ENCODE results near the gene CREB5.
A peak's percentile ranks its signal among the peaks of the same experiment; 100 is the strongest.
"Not testable (repeated sequence)": the region's sequence is repeated elsewhere in the genome, so short reads cannot be mapped to it uniquely, and the experiment has no call there.

Gene CREB5

GRCh38 chr7:28581351-28581750 lies 169.0 kb downstream of the CREB5 start:
- no peak for DNase-seq (ENCODE audit: low spot score)

DNA sequence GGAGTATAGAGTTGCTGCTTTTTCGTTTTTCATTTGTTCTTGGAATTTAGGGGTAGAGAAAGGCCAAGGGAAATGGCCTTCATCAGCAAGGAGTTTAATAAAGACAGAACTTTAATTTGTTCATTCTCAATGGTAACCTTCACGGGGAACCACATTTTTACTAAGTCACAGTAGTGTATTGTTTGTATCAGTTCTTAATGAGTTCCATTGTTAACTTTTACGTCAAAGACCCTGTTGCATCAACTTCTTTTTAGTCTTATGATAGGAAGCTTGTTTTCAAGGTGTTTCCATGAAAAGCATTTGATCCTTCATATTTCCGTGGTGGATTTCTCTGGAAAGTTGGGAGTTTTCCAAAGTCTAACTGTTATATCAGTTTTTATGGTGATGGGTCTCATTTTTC lies 169.9 kb downstream of the CREB5 start:
- DNase-seq (ENCODE audit: low spot score): no peak

- no peak for DNase-seq (ENCODE audit: low spot score)
Measured at GRCh38 chr7:28584235-28584634, 171.9 kb downstream of the CREB5 start.

GRCh38 chr7:28586736-28587135 lies 174.4 kb downstream of the CREB5 start:
- DNase-seq (ENCODE audit: low spot score): no peak

DNA sequence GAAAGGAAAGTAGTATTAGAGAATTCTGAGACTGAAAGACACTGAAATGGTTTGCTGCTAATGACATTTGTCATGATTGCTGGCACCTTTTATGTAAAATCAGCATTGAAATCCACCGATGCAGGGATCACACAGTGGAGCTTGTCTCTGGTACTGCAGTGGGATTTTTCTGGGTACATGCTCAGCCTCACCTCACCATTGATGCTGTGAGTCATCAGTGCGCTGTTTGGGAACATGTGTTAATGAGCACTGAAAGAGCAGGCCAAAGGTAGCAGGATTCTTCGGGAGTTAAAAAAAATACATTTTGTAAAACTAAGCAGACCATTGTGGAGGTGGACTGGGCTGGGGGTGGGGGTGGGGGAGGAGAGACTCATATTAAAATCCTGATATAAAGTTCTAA lies 174.9 kb downstream of the CREB5 start:
- no peak for DNase-seq (ENCODE audit: low spot score)

GRCh38 chr7:28588602-28589001 lies 176.3 kb downstream of the CREB5 start:
- DNase-seq (ENCODE audit: low spot score): no peak

DNA sequence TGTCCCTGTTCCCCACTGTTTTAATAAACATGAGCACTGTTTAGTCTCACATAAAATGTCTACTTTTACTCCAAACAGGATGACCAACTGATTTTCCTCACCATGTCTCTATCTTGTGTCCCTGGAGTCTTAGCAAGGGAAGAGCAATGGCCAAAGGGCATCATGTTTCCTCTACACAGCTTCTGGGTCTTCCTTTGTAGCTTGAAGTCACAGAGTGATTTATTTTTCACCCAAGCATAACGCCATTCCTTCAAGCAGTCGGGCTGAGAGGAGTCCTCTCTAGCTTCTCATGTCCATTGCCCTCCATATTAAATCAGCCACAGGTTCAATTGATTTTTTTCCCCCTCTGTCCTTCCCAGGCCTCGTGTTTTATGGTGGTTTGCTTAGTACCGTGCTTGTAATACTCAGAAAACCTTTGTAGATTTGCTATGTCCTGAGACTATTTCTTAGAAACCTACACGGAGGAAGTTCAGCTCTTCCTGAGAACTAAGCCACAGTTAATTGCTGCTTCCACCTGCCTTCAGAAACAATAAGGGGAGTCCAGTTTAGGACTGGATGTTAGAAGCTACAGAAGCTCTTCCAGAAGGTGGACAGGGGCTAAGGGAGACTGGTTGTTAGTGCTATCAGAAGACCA lies 178.8 kb downstream of the CREB5 start:
- DNase-seq (ENCODE audit: low spot score): no peak

DNA sequence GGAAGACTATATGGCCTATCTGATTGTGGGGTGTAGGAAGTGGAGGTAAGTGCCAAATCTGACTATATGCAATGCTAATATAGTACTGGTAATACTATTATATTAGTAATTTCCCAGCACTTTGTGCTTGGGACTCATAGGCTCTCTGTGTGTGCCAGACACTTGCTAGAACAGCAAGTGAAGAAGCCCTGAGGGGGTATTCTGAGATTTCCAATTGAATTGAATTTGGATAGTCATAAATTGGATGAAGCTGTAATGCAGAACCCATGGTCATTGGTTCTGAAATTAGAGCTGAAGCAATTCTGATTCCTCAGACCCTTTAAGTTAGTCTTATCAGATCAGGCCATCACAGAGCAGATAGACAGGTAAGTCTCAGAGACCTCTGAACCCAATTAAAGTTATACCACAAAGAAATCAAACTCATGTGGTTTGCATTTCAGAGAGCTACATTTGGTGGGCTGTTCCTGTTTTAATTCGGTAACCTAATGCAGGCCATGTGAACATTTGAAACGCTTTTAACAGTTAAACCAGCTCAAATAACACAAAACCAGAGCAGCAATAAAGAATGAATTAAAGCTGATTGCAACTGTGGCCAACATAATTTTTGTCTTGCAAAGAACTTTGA lies 179.5 kb downstream of the CREB5 start:
- DNase-seq (ENCODE audit: low spot score): no peak

DNA sequence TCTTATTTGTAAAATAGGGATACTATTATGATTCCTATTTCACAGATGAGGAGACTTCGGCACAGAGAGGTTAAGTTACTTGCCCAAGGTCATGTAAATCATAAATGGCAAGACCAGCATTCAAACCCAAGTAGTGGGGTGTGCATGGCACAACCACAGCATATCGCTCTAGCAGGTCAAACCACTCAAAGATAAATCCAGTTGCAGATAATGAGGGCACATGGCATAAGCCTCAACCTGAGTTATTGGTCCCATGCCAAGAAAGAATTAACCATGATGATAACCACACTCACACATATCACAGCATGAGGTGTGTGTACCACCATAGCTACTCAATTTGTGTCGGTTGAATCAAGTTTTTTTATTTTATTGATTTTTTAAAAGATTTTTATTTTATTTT lies 180.5 kb downstream of the CREB5 start:
- no peak for DNase-seq (ENCODE audit: low spot score)

DNA sequence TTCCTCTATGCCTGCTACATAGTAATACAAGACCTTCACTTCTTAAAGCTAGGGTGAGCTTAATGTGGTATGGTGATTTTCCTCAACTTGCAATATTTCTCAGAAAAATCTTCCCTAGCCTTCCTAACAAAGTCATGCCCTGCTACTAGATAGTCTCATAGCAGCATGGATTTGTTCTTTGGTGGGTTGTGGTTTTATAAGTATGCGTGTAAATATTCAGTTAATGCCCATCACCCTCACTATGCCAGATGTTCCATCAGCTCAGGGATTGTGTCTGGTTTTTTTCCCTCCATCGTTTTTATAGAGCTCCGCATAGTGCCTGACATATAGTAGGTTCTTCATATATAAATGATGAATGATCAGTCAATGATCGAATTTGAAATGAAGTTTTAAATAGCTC lies 182.8 kb downstream of the CREB5 start:
- DNase-seq (ENCODE audit: low spot score): no peak

- DNase-seq (ENCODE audit: low spot score): no peak
Measured at GRCh38 chr7:28595801-28596200, 183.5 kb downstream of the CREB5 start.

DNA sequence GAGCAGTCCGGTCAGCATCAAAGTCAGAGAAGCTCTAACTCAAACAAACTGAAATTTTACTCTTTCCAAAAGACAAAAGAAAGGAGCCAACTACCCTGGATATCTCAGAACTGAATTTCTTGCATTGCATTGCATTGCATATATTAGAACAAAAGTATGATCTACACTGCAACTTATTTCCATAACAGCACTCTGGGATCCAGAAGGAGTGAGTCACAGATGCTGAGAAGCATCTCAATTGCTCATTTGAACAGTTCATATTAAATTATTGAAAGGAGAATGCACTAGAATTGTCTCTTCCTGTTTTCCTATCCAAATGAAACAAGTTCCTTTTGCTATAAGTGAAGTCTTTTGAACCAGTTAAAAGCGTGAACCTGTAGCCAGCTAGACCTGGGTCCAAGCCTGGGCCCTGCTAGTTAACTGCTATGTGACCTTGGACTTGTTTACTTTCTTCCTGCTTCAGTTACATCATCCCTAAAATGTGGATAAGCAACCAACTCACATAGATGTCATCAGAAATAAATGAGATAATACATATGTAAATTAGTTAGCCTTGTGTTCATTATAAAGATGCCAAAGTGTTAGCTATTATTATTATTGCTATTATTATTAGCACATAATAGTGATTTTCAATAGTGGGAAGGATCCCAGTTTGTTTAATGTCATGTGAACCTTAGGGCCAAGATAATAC lies 184.1 kb downstream of the CREB5 start:
- DNase-seq (ENCODE audit: low spot score): peak; percentile 8

GRCh38 chr7:28597284-28597683 lies 185.0 kb downstream of the CREB5 start:
- no peak for DNase-seq (ENCODE audit: low spot score)

DNA sequence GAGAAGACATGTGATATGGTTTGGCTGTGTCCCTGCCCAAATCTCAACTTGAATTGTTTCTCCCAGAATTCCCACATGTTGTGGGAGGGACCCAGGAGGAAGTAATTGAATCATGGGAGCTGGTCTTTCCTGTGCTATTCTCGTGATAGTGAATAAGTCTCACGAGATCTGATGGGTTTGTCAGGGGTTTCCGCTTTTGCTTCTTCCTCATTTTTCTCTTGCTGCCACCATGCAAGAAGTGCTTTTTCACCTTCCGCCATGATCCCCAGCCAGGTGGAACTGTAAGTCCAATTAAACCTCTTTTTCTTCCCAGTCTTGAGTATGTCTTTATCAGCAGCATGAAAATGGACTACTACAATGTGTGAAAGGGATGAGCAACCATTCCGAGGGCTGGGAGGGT lies 185.7 kb downstream of the CREB5 start:
- DNase-seq (ENCODE audit: low spot score): not testable (repeated sequence)

DNA sequence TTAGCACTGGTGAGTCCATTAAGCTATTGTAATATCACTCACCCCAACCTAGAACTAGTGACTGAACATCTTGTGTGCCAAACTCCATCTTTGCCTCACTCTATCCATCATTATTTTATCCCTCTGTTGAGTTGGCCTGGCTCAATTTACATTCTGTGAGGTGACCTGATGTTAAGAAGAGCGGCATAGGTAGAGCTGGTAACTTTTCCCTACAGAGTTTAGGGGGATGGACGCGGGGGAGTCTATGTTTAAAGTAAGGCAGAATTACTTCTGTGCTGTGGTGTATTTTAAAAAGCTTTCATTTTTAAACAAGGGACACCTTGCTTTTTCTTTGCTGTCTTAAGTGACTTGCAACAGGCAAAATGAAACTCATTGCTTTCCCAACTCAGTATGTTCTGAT lies 186.3 kb downstream of the CREB5 start:
- DNase-seq (ENCODE audit: low spot score): no peak

GRCh38 chr7:28599411-28599810 lies 187.1 kb downstream of the CREB5 start:
- DNase-seq (ENCODE audit: low spot score): no peak

- no peak for DNase-seq (ENCODE audit: low spot score)
Measured at GRCh38 chr7:28602282-28602681, 190.0 kb downstream of the CREB5 start.

DNA sequence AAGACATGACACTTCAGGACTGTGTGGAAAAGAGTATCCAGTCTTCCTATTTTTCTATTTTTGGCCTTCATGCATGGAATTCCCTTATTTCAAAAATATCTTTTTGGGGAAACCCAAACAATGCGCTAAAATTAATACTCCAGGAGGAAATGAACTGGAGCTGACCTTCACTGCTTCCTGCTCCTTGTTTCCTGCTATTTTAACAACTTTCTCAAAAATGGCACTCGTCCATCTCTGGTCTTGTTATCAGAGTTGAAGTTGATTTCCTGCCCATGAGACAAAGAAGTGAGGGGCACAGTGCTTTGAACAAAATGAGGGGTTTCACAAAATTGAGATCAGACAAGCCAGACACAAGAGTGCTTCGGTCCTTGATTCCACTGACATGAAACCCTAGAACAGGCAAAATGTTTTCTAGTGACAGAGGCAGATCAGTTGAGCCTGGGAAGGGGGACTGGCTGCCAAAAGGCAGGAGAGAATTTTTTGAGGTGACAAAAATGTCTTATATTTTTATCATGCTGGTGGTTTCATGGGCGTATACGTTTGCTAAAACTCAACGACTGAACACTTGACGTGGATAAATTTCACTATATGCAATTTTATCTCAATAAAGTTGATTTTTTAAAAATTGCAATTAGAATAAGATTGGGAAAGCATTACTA lies 193.2 kb downstream of the CREB5 start:
- DNase-seq (ENCODE audit: low spot score): no peak

DNA sequence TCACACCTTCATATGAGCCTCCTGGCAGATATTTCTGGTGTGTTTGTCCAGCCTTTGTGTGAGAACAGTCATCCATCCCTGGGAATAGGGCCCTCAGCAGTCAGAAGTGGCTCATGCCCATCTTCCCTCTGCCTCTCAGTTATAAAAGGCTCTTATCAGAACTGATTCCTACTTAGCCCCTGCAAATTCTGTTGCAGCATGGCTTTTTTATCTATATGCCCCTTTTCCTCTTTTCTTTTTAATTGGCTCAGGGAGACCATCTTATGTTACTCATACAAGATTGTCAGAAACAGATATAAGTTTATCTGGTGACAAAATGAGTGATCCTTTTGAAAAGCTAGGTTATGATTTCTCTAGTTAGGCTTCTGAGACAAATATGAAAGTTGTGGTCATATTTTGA lies 194.1 kb downstream of the CREB5 start:
- no peak for DNase-seq (ENCODE audit: low spot score)

- no peak for DNase-seq (ENCODE audit: low spot score)
Measured at GRCh38 chr7:28607855-28608193, 195.5 kb downstream of the CREB5 start.

- DNase-seq (ENCODE audit: low spot score): no peak
Measured at GRCh38 chr7:28608237-28608656, 195.9 kb downstream of the CREB5 start.

- DNase-seq (ENCODE audit: low spot score): no peak
Measured at GRCh38 chr7:28608731-28609130, 196.4 kb downstream of the CREB5 start.

GRCh38 chr7:28609608-28610007 lies 197.3 kb downstream of the CREB5 start:
- DNase-seq (ENCODE audit: low spot score): no peak

Measured in AG08395 (cell line).